Muscle of back (tissue), 11 donors: ENCODE results near the gene GAS2L2. TPM values are rescaled to one million over a fixed set of nuclear protein-coding genes. Genes with fewer than 3 reads are reported as not detected.

ENCODE experiments used
- DNase-seq, 3 donors: peaks; one replicate each; pipeline versions ENCODE4 v3.0.0 to v3.0.0-alpha.2; 2013
- polyA plus RNA-seq, 10 donors: library from polyadenylated mRNA; unstranded; fragments of 120-200 nt; gene quantifications; one replicate each; pipeline ENCODE4 v1.2.1, GENCODE V29; 2013; ENCODE audit not compliant: insufficient read length in 10 of 10

The GAS2L2 gene
- polyA plus RNA-seq, 10 donors, result not detected

GRCh38 chr17:35747540-35748017 is 5.5 kb downstream of the GAS2L2 start:
- DNase-seq, result peak; percentile 58 to 82 (median 78)

GRCh38 chr17:35745749-35746320 is 7.2 kb downstream of the GAS2L2 start:
- DNase-seq, result no peak

GRCh38 chr17:35745246-35745645 is 7.8 kb downstream of the GAS2L2 start:
- no peak for DNase-seq

GRCh38 chr17:35744830-35745229 is 8.2 kb downstream of the GAS2L2 start:
- no peak for DNase-seq

- peak in 1 of 3 donors; percentile 42 for DNase-seq
Observed at GRCh38 chr17:35743626-35744328, 9.3 kb downstream of the GAS2L2 start.

GRCh38 chr17:35742896-35743477 is 10.1 kb downstream of the GAS2L2 start:
- DNase-seq, result no peak

- DNase-seq, result no peak
Observed at GRCh38 chr17:35742496-35742895, 10.5 kb downstream of the GAS2L2 start.

GRCh38 chr17:35740997-35741931 is 11.8 kb downstream of the GAS2L2 start:
- DNase-seq, result no peak

GRCh38 chr17:35740216-35740615 is 12.8 kb downstream of the GAS2L2 start:
- DNase-seq, result no peak

- no peak for DNase-seq
Observed at GRCh38 chr17:35738519-35739133, 14.4 kb downstream of the GAS2L2 start.

- DNase-seq, result no peak
Observed at GRCh38 chr17:35736236-35736635, 16.8 kb downstream of the GAS2L2 start.

GRCh38 chr17:35735036-35735805 is 17.8 kb downstream of the GAS2L2 start:
- DNase-seq, result no peak

GRCh38 chr17:35734396-35734795 is 18.6 kb downstream of the GAS2L2 start:
- DNase-seq, result no peak

GRCh38 chr17:35733366-35733765 is 19.7 kb downstream of the GAS2L2 start:
- no peak for DNase-seq

- DNase-seq, result no peak
Observed at GRCh38 chr17:35732806-35733136, 20.3 kb downstream of the GAS2L2 start.

- DNase-seq, result peak in 1 of 3 donors; percentile 44
Observed at GRCh38 chr17:35731917-35732805, 20.9 kb downstream of the GAS2L2 start.

GRCh38 chr17:35731239-35731916 is 21.7 kb downstream of the GAS2L2 start, which contains the start of gene RASL10B:
Gene RASL10B (plus strand): TSS chr17:35731639. CDS start chr17:35735185, 3,546 bp downstream.
- DNase-seq, result peak; percentile 23 to 72 (median 37)

- DNase-seq, result no peak
Observed at GRCh38 chr17:35730400-35731005, 22.5 kb downstream of the GAS2L2 start.

- DNase-seq, result no peak
Observed at GRCh38 chr17:35729405-35729833, 23.6 kb downstream of the GAS2L2 start.
